OCI-LY1 (cell line): ENCODE results near the gene RSL1D1.

Experiments
- CTCF ChIP-seq: fragments of 200-600 bp; sonication (generic), shearing (Covaris generic); IDR thresholded peaks from 2 replicates; pipeline ENCODE4 v1.5.1; 2017; ENCODE audit warnings: mild to moderate bottlenecking, antibody characterized with exemption, low read length, moderate library complexity, mixed read lengths
- EZH2 ChIP-seq: fragments of 200-600 bp; sonication (generic), shearing (Covaris generic); IDR thresholded peaks from 2 replicates; pipeline ENCODE4 v1.8.0; 2017; ENCODE audit warnings: borderline replicate concordance, mixed run types, mild to moderate bottlenecking, antibody characterized with exemption, low read length, moderate library complexity, mixed read lengths

GRCh38 chr16:11884035-11884434 lies 32.7 kb upstream of the RSL1D1 start:
- TF ChIP-seq CTCF (no peak), EZH2 (no peak)
